RWPE2 (cell line): ENCODE results near the gene IGSF3.

ENCODE experiments used
- ATAC-seq: fragments of 200-7000 bp; cut with Tn5 transposase; 3 replicates; pipeline ENCODE4 v1.9.1; 2021; ENCODE audit warnings: low read depth
- DNase-seq: peaks from one replicate; pipeline ENCODE4 v3.0.0-alpha.2; 2020; ENCODE audit warnings: low spot score
- H3K27ac ChIP-seq: fragments of 450-650 bp; 2 replicates; pipeline ENCODE4 v1.5.1; 2017; ENCODE audit warnings: mild to moderate bottlenecking; ENCODE audit not compliant: poor library complexity, severe bottlenecking
- H3K27me3 ChIP-seq: fragments of 250-450 bp; sonication (Bioruptor Pico); 2 replicates; pipeline ENCODE4 v1.5.1; 2021; ENCODE audit warnings: mild to moderate bottlenecking, moderate library complexity; ENCODE audit not compliant: insufficient read depth, poor library complexity, severe bottlenecking
- H3K36me3 ChIP-seq: fragments of 250-450 bp; sonication (Bioruptor Pico); 2 replicates; pipeline ENCODE4 v1.5.1; 2020; ENCODE audit warnings: low read depth, mild to moderate bottlenecking, moderate library complexity
- H3K4me1 ChIP-seq: fragments of 250-450 bp; sonication (Bioruptor Pico); 2 replicates; pipeline ENCODE4 v1.5.1; 2021; ENCODE audit warnings: mild to moderate bottlenecking, moderate library complexity; ENCODE audit not compliant: insufficient read depth, poor library complexity, severe bottlenecking
- H3K4me3 ChIP-seq: fragments of 250-450 bp; sonication (Bioruptor Pico); 2 replicates; pipeline ENCODE4 v1.5.1; 2021; ENCODE audit warnings: mild to moderate bottlenecking, moderate library complexity; ENCODE audit not compliant: severe bottlenecking
- H3K9me3 ChIP-seq: fragments of 250-450 bp; sonication (Bioruptor Pico); 2 replicates; pipeline ENCODE4 v1.5.1; 2021; ENCODE audit warnings: mild to moderate bottlenecking, moderate library complexity; ENCODE audit not compliant: severe bottlenecking
- TF ChIP-seq, protein P1 (sequence below): fragments of 450-650 bp; IDR thresholded peaks from one replicate; pipeline ENCODE4 v1.5.1; 2017; ENCODE audit warnings: mild to moderate bottlenecking, moderate library complexity; ENCODE audit not compliant: poor library complexity, severe bottlenecking

The IGSF3 gene

GRCh38 chr1:116667575-116668105 is at the start of gene IGSF3:
TSS of gene IGSF3 (minus strand) at chr1:116667733. CDS start at chr1:116666326, 1,407 bp downstream.
- Histone ChIP-seq H3K4me1 (peaks cover 7% of the 10 kb centered on the region), H3K27ac (peak within 1 kb of the TSS; percentile 8), H3K9me3 (no peaks in the 10 kb centered on the region), H3K36me3 (0 out of 2 replicates have a peak, but pooled peaks cover 5% of the 10 kb centered on the region), H3K4me3 (peak within 1 kb of the TSS; percentile 80), H3K27me3 (no peaks in the 10 kb centered on the region)
- peak; percentile 85 for ATAC-seq
- TF ChIP-seq, protein P1, sequence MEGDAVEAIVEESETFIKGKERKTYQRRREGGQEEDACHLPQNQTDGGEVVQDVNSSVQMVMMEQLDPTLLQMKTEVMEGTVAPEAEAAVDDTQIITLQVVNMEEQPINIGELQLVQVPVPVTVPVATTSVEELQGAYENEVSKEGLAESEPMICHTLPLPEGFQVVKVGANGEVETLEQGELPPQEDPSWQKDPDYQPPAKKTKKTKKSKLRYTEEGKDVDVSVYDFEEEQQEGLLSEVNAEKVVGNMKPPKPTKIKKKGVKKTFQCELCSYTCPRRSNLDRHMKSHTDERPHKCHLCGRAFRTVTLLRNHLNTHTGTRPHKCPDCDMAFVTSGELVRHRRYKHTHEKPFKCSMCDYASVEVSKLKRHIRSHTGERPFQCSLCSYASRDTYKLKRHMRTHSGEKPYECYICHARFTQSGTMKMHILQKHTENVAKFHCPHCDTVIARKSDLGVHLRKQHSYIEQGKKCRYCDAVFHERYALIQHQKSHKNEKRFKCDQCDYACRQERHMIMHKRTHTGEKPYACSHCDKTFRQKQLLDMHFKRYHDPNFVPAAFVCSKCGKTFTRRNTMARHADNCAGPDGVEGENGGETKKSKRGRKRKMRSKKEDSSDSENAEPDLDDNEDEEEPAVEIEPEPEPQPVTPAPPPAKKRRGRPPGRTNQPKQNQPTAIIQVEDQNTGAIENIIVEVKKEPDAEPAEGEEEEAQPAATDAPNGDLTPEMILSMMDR = no peak
- DNase-seq = peak; percentile 76

DNA sequence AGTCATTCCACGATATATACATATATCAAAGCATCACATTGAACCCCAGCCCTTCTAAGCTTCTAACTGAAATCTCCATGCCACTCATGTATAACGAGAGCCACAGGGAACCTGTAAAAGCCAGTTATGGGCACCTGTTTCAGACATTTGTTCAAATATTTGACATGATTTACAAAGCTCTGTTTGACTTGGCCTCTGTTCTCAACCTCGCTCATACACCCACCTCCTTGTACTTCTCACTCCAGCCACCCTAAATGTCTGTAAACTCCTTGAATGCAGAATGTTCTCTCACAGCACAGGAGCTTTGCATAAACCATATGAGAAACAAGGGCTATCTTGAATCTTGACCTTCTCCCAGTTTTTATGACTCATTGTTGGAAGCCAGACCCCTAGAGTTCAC is 49.8 kb upstream of the IGSF3 start:
- no peaks in the 10 kb centered on the region for H3K9me3 ChIP-seq
- H3K4me1 ChIP-seq = peaks cover 15% of the 10 kb centered on the region
- TF ChIP-seq, protein P1 = no peak
- H3K4me3 ChIP-seq = no peak overlapping the region
- H3K36me3 ChIP-seq = no peaks in the 10 kb centered on the region
- no peak overlapping the region for H3K27ac ChIP-seq
- H3K27me3 ChIP-seq = no peaks in the 10 kb centered on the region
- ATAC-seq (no peak), DNase-seq (no peak)

GRCh38 chr1:116716391-116716790 is 48.9 kb upstream of the IGSF3 start:
- ATAC-seq = no peak
- TF ChIP-seq, protein P1 = no peak

GRCh38 chr1:116713474-116713873 is 45.9 kb upstream of the IGSF3 start:
- Histone ChIP-seq H3K27ac (no peak overlapping the region), H3K9me3 (no peaks in the 10 kb centered on the region), H3K36me3 (no peaks in the 10 kb centered on the region), H3K4me1 (no peaks in the 10 kb centered on the region), H3K4me3 (no peak overlapping the region), H3K27me3 (no peaks in the 10 kb centered on the region)
- no peak for DNase-seq
- TF ChIP-seq, protein P1 = no peak
- ATAC-seq = no peak

More at GRCh38 chr1:116716391-116716790, 48.9 kb upstream of the IGSF3 start:
- Histone ChIP-seq H3K27ac (no peak overlapping the region), H3K27me3 (no peaks in the 10 kb centered on the region), H3K9me3 (no peaks in the 10 kb centered on the region), H3K4me3 (no peak overlapping the region), H3K4me1 (peaks cover 8% of the 10 kb centered on the region), H3K36me3 (no peaks in the 10 kb centered on the region)
- no peak for DNase-seq

DNA sequence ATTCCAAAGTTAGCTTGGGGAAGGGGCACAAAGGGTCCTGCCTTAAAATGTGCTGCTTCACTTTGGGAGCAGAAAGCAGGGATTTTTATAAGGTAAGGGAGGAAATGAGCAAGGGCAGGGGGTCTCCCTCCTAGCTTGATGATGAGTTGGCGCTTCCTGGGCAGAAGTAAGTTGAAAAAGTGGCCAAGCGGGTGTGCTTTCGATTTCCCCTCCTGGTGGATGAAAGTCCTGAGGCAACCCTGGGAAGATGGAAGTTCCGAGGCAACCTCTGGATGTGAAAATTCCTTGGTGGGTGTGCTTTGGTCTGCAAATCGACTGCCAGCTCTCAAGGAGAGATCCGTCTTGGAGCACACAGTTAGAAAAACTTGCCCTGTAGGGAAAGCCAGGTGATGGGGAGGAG is 45.0 kb upstream of the IGSF3 start:
- H3K36me3 ChIP-seq = no peaks in the 10 kb centered on the region
- H3K27me3 ChIP-seq = no peaks in the 10 kb centered on the region
- H3K9me3 ChIP-seq = no peaks in the 10 kb centered on the region
- no peaks in the 10 kb centered on the region for H3K4me1 ChIP-seq
- H3K4me3 ChIP-seq = no peak overlapping the region
- DNase-seq = no peak
- TF ChIP-seq, protein P1 = no peak
- ATAC-seq = no peak
- H3K27ac ChIP-seq = no peak overlapping the region
